ENCODE measurements around the gene CPNE1.
A peak's percentile ranks its signal among the peaks of the same experiment; 100 is the strongest.

CPNE1 gene

DNA sequence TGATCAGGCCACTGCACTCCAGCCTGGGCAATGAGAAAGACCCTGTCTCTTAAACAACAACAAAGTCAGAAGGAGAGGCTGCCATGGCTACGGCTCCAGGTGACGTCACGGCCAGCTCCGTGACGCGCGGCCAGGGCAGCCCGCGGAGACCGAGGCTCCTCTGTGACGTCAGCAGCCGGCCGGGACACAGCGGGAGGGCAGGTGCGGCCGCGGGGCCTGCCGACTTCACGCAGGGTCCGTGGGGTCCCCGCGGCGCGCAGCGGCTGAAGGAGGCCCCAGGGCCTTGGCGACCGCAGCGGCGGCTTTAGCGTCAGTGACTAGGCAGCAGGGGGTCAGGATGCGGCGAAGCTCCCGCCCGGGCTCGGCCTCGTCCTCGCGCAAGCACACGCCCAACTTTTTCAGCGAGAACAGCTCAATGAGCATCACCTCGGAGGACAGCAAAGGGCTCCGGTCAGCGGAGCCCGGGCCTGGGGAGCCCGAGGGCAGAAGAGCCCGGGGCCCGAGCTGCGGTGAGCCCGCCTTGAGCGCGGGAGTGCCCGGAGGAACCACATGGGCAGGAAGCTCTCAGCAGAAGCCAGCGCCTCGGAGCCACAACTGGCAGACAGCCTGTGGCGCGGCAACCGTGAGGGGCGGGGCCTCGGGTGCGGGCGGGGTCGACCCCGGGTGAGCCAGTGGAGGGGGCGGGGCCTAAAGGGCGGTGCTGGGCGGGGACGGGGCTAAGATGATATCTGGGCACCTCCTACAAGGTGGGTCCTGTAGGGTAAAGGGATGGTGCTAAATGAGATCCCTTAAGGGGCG lies 48.8 kb downstream of the CPNE1 start, which contains the start of gene SPAG4:
TSS of gene SPAG4 (plus strand) at position 163 of the 798 bp plus-strand sequence. CDS start at position 338, 175 bp downstream.
- no peak for TF ChIP-seq CTCF (IDR thresholded peaks at IDR 0.05; ENCODE audit: control extremely low read depth, extremely low read depth, low read depth, missing control alignments)
- CTCF ChIA-PET, result interaction anchor here (1.8 to 6.7 kb wide), 2 partner anchors 12 to 48 kb away, joined by 4 to 87 read pairs; partner anchors contain the start of genes CPNE1 and RBM12
- POLR2A ChIA-PET, result interaction anchor here (0.6 to 2.4 kb wide), 6 partner anchors 51 to 904 kb away, joined by 3 to 8 read pairs (median 4); partner anchors contain the start of gene RBM39
- peak; percentile 99 for DNase-seq (ENCODE audit: extremely low spot score)

GRCh38 chr20:35611482-35611881 lies 53.2 kb downstream of the CPNE1 start:
- peak; percentile 79 for DNase-seq (ENCODE audit: extremely low spot score)
- POLR2A ChIA-PET, result no interaction called here
- CTCF ChIA-PET, result no interaction called here
- no peak for TF ChIP-seq CTCF (IDR thresholded peaks at IDR 0.05; ENCODE audit: control extremely low read depth, extremely low read depth, low read depth, missing control alignments)

DNA sequence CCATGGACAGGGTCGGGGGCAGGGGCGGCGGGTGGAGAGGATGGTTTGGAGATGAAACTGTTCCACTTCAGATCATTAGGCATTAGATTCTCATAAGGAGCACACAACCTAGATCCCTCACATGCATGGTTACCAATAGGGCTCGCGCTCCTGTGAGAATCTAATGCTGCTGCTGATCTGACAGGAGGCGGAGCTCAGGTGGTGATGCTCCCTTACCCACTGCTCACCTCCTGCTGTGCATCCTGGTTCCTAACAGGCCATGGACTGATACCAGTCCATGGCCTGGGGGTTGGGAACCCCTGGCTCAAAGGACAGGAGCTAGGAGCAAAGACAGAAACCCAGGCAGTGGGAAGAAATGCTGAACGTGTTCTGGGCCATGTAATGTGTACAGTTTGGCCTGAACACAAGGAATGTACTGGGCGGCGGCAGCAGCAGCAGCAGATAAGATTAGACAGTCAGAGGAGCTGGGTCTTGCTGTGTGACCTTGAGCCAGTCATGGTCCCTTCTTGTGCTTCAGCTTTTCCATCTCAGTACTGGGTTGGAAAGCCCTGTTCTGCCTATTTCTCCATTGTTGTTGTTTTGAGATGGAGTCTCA lies 53.8 kb downstream of the CPNE1 start:
- DNase-seq (ENCODE audit: extremely low spot score), result no peak
- ChIA-PET CTCF (no interaction called here), POLR2A (no interaction called here)
- no peak for TF ChIP-seq CTCF (IDR thresholded peaks at IDR 0.05; ENCODE audit: control extremely low read depth, extremely low read depth, low read depth, missing control alignments)

DNA sequence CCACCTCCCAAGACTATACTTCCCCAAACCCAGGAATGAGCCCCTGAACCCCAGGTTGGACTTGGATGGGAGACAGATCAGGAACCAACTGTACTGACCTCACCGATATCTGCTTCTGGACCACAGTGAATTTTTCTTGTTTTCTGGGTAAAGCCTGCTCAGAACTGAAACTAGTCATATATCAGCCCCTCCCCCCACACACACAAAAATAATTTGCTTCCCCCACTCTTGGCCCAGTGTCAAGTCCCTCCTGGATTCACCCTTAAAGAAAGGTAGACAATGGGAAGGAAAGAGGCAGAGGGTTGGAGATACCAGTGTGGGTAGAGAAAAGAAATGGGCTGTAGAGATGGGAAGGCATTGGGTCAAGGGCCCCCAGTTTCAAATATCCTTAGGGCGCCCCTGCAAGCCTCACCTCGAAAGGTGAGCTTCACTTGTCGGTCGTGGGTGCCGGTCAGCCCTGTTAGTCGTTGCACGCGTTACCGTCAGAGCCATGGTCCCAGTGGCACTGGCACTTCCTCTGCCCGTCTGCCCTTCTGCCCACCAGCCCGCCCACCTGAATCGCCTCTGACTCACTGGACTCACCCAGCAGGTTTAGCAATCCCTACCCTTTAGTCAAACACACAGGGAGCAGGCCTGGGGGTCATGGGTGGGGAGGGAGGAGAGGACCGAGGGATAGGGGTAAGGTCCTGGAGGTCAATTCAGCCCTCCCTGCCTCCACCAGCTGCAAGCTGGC lies 57.5 kb downstream of the CPNE1 start:
- POLR2A ChIA-PET, result no interaction called here
- TF ChIP-seq CTCF (IDR thresholded peaks at IDR 0.05; ENCODE audit: control extremely low read depth, extremely low read depth, low read depth, missing control alignments), result no peak
- CTCF ChIA-PET, result interaction anchor here (1.8 to 7.6 kb wide), 3 partner anchors 11 to 144 kb away, joined by 5 to 87 read pairs (median 15); partner anchors contain the start of gene SPAG4
- DNase-seq (ENCODE audit: extremely low spot score), result no peak

- TF ChIP-seq CTCF (IDR thresholded peaks at IDR 0.05; ENCODE audit: control extremely low read depth, extremely low read depth, low read depth, missing control alignments), result no peak
- CTCF ChIA-PET, result interaction anchor here (1.7 to 7.6 kb wide), 3 partner anchors 11 to 278 kb away, joined by 4 to 87 read pairs (median 15); partner anchors contain the start of gene SPAG4
- POLR2A ChIA-PET, result no interaction called here
- DNase-seq (ENCODE audit: extremely low spot score), result no peak
Measured at GRCh38 chr20:35606127-35606526, 58.6 kb downstream of the CPNE1 start.

GRCh38 chr20:35604449-35604747 lies 60.3 kb downstream of the CPNE1 start:
- POLR2A ChIA-PET, result no interaction called here
- peak; percentile 36 for TF ChIP-seq CTCF (IDR thresholded peaks at IDR 0.05; ENCODE audit: control extremely low read depth, extremely low read depth, low read depth, missing control alignments)
- CTCF ChIA-PET, result interaction anchor here (1.0 to 7.6 kb wide), 7 partner anchors 9 to 280 kb away, joined by 3 to 87 read pairs (median 3); partner anchors contain the start of gene SPAG4
- DNase-seq (ENCODE audit: extremely low spot score), result no peak

Data from GM10248 (cell line).